NCI-H345 (cell line): ENCODE data around the gene ZNF804B.
"Not testable (repeated sequence)": the region's sequence is repeated elsewhere in the genome, so short reads cannot be mapped to it uniquely, and the experiment has no call there.

Source experiments
- DNase-seq: peaks from one replicate; lab custom pipeline; 2025; lab: John Stamatoyannopoulos, UW

The ZNF804B gene

GRCh38 chr7:89085580-89085979 is 326.1 kb downstream of the ZNF804B start:
- DNase-seq = no peak

DNA sequence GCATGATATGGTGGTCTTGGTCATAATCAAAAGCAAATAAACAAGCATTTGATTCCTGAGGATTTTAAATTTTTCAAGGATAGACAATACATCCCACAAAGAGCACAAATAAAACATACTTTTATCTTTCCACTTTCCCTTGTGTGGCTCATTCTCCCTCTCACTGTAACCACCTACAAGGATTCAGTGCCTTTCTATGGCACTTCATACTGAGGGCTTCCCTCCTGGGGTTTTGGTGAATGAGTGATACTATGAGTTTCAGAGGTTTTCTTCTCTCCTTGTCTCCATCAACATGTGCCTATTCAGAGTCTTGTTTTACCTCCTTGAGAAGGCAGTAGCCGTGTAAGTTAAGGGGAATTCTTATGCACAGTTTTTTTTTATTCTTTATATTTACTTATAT is 332.1 kb downstream of the ZNF804B start:
- no peak for DNase-seq

- no peak for DNase-seq
Observed at GRCh38 chr7:89094269-89094668, 334.8 kb downstream of the ZNF804B start.

DNA sequence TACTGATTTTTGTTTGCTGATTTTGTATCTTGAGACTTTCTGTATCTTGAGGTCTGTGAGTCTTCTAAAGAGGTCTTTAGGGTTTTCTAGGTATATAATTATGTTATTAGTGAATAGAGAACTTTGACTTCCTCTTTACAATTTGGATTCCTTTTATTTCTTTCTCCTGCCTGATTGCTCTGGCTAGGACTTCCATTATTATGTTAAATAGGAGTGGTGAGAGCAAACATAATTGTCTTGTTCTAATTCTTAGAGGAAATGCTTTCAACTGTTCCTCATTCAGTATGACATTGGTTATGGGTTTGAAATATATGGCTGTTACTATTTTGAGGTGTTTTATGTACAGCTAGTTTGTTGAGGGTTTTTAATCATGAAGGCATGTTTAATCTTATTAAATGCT is 344.1 kb downstream of the ZNF804B start:
- DNase-seq = no peak

GRCh38 chr7:89104748-89105685 is 345.5 kb downstream of the ZNF804B start:
- no peak for DNase-seq

DNA sequence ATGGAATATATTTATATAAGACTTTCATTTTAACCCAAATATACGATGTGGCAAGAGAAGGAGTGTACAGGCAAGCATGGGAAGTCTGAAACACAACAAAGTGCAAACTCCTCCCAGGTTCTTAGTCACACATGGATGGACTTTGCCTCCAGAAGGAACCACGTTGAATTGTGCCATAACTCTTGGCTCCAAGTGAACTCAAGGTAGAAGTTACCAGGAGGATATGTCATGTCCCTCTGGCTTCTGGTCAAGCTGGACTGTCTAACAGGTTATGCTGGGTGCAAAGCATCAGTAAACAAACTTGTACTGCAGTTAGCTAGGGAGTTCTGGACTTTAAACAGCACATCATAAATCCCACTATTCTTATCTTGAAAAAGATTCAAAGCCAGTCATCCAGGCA is 364.4 kb downstream of the ZNF804B start:
- no peak for DNase-seq

GRCh38 chr7:89129600-89130375 is 370.3 kb downstream of the ZNF804B start:
- DNase-seq = no peak

- DNase-seq = no peak
Observed at GRCh38 chr7:89133357-89133756, 373.9 kb downstream of the ZNF804B start.

GRCh38 chr7:89133819-89134218 is 374.3 kb downstream of the ZNF804B start:
- no peak for DNase-seq

DNA sequence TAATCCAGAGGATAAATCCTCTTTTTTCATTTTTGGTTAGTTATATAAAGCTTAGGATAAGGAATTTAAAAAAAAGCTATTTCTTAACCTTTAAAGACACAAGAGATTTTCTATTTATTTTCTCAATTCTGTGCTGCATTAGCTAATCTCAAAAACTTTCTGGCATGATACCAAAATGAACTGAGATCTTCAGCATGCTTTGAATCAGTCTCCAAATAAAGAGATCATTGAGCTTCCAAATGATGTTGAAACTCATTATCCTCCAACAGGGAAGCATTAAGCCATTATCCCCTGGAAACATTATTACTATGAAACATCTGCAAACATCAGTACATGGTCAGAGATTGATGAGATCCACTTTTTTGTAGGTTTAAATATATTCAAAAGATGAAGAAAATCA is 386.3 kb downstream of the ZNF804B start:
- no peak for DNase-seq

- no peak for DNase-seq
Observed at GRCh38 chr7:89160107-89160506, 400.6 kb downstream of the ZNF804B start.

GRCh38 chr7:89165421-89165820 is 405.9 kb downstream of the ZNF804B start:
- DNase-seq = no peak

GRCh38 chr7:89170628-89171027 is 411.1 kb downstream of the ZNF804B start:
- DNase-seq = no peak

DNA sequence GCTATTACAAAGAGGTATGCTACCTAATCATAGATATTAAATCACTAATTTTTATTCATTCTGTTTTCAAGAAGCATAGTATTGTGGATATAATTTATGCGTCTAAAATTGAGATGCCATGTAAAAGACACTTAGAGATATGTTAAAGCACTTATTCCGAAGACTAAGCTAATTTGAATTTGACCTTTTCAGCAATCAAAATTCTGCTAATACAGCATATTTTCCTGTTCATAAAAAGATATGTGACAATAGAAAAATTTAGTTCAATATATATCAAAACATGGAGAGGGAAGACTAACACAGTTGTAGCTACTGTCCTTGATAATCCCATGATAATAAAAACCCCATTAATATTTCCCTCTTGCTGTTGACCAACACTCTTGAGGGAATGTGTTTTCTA is 422.6 kb downstream of the ZNF804B start:
- DNase-seq = no peak

DNA sequence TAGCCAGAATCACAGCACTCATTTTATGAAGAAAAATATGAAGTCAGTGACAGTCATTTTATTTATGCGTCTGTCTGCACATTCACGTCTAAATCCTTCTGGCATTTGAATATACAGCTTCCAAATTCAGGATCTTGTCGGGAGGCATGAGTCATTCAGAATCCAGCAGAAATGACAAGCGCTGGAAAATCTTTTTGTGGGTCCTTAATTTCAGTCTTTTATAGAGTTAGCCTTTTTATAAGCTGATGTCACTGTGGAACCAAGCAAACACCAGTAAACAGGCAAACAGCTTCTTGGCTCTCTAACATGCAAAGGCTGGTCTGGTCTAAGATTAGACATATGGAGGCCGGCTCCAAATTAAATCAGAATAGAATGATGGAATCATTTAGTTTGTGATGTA is 424.2 kb downstream of the ZNF804B start:
- no peak for DNase-seq

GRCh38 chr7:89200758-89201157 is 441.3 kb downstream of the ZNF804B start:
- DNase-seq = no peak

DNA sequence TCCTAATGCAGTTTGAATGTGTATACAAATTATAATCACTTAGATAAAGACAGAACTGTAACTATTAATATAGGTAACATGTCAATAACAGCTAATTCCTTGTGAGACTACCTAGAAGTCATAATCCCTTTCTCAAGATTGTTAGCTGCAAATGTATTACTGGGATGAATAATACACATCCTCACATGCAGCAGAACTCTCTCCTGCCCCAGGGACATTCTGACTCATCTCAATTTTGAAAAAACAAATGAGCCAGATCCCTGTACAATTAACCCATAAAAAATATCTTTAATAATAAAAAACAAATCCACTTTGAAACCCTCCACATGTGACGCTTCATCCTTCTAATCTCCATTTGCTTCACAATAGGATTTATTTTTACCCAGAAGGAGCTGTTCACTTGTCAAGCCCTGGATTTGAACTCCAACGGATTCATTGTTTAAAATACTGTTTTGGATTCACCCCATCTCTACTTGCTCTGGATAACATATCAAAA is 464.4 kb downstream of the ZNF804B start:
- no peak for DNase-seq

DNA sequence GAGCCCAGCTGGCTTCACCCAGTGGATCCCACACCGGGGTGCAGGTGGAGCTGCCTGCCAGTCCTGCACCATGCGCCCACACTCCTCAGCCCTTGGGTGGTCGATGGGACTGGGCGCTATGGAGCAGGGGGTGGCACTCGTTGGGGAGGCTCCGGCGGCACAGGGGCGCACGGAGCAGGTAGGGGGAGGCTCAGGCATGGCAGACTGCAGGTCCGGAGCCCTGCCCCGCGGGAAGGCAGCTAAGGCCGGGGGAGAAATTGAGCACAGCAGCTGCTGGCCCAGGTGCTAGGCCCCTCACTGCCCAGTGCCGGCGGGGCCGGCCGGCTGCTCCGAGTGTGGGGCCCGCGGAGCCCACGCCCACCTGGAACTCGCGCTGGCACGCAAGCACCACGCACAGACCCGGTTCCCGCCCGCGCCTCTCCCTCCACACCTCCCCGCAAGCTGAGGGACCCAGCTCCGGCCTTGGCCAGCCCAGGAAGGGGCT is 469.2 kb downstream of the ZNF804B start:
- DNase-seq = not testable (repeated sequence)

DNA sequence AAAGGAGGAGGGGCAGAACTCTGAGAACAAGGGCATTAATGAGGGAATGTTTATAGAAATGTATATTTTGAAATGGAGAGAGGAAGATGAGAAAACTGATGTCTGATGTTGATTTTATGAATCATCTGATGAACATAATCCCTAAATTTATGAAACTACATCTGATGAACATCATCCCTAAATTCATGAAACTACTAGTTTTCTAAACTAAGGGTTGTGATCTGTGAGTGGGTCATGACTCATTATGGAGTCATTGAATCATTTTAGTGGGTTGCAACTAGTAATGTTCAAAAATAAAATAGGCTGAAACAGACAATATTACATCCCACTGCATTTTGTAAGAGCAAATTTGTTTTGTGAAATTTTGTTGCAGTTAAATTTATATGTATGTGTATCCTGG is 478.7 kb downstream of the ZNF804B start:
- no peak for DNase-seq

GRCh38 chr7:89246196-89246595 is 486.7 kb downstream of the ZNF804B start:
- no peak for DNase-seq

- DNase-seq = no peak
Observed at GRCh38 chr7:89247207-89247606, 487.7 kb downstream of the ZNF804B start.

- DNase-seq = no peak
Observed at GRCh38 chr7:89259085-89259484, 499.6 kb downstream of the ZNF804B start.

DNA sequence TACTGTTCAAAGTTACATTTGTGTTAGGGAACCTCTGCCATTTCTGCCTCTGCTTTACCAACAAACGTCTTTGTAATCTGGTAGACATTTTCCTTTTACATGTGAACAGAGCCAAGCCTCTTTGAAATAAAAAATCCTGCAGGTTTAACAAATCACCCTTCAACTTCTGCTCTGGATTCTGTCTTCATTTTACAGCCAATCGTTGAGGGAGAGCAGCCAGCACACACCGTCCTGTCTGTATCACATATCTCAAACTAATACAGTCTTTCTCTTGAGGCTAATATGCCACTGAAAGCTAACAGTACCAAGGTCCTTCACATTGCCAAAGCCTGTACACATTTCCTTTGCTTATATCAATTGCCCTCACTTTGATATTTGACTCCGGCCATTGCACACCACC is 504.6 kb downstream of the ZNF804B start:
- no peak for DNase-seq
